ENCODE results near the gene ERC1.

GRCh38 chr12:1542599-1542998 is 551.6 kb downstream of the ERC1 start:
- TF ChIP-seq CTCF (IDR thresholded peaks at IDR 0.05; ENCODE audit: poor library complexity, severe bottlenecking): no peak
- no peak for TF ChIP-seq EZH2 (IDR thresholded peaks at IDR 0.05; ENCODE audit: borderline replicate concordance, insufficient read depth, low read length, poor library complexity, severe bottlenecking)
- no peak for TF ChIP-seq SMC3 (conservative IDR thresholded peaks at IDR 0.05; ENCODE audit: poor library complexity)
- no peak for TF ChIP-seq EP300 (conservative IDR thresholded peaks at IDR 0.05; ENCODE audit: poor library complexity, severe bottlenecking)
- TF ChIP-seq MXI1 (conservative IDR thresholded peaks at IDR 0.05; ENCODE audit: poor library complexity, severe bottlenecking): no peak

All from neural cell (in vitro differentiated cells).